GM18526 (cell line): ENCODE measurements around the gene CPLANE1.

Source experiments
- POLR2A ChIP-seq: IDR thresholded peaks from 3 replicates; pipeline ENCODE4 v1.6.1; 2011; ENCODE audit not compliant: insufficient read length; ENCODE audit errors: extremely low read depth

CPLANE1 gene

DNA sequence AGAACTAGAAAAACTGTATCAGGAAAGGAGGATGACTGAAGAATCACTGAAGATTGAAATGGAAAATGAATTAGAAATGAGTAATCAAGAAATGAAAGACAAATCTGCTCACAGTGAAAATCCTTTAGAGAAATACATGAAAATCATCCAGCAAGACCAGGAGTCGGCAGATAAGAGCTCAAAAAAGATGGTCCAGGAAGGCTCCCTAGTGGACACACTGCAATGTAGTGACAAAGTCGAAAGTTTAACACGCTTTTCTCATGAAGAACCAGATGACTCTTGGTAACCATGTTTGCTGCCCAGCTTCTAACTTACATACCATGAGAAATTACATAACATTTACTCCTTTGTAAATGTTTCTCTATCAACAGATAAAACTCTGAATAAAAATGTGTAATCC is 37.1 kb downstream of the CPLANE1 start:
- no peak for TF ChIP-seq POLR2A

DNA sequence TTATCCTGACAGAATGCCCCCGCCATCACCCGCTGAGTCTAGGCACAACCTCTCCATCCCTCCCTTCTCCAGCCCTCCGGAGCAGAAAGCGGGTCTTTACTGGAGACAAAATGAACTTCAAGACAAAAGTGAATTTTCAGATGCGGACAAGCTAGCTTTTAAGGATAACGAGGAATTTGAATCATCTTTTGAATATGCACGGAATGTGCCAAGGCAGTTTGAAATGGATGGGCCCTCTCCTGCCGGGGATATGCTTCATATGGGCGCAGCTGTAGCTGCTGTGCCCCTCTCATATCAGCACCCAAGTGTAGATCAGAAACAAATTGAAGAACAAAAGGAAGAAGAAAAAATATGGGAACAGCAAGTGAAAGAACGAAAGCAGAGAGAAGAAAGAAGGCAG is 37.5 kb downstream of the CPLANE1 start:
- no peak for TF ChIP-seq POLR2A

DNA sequence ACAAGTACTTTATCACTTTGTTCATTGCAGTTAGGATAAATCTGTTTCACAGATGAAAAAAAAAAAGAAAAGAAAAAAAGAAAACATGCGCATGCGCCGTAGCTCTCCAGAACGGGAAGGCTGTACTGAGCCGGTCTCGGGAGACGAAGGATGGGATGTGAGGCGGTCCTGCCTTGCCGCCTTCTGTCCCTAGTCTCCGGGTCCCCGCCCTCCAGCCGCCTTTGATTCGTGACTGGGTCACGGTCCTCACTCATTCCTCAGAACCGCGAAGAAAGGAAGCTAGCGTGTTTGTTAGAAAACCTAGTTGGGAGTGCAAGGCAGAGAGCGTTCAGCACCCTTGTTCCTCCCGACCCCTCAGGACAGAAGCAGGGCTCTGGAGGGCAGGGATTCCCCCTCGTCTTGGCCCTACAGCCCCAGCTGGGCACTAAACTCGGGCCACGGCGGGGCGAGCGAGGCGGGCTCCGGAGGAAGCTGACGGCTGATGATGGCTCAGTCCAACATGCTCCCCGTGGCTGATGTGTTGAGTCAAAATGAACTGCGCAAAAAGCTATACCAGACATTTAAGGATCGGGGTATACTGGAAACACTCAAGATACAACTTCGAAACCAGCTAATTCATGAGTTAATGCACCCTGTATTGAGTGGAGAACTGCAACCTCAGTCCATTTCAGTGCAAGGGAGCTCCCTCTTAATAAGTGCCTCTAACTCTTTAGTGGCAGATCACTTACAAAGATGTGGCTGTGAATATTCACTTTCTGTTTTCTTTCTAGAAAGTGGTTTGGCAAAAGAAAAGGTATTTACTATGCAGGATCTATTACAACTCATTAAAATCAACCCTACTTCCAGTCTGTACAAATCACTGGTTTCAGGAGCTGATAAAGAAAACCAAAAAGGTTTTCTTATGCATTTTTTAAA is 40.0 kb downstream of the CPLANE1 start:
- TF ChIP-seq POLR2A, result no peak

GRCh38 chr5:37207802-37208201 is 41.4 kb downstream of the CPLANE1 start:
- TF ChIP-seq POLR2A, result no peak

DNA sequence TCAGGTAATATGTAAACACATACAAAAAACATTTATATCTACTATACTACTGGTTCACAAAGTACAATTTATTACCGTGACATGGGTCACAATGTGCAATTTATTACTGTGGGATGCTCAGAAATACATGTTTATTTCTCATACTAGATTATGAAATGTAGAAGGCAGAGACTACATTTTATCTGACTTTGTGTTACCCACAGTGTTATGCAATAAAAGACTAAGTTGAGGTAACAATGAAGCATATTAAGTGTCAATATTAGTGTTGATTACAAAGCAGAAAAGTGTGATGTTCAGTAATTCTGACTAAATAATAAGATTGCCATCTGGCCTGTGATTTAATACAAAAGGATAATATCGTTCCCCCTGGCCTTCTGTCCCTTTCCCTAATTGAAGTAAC is 42.4 kb downstream of the CPLANE1 start:
- no peak for TF ChIP-seq POLR2A

- TF ChIP-seq POLR2A, result no peak
Measured at GRCh38 chr5:37198842-37199241, 50.3 kb downstream of the CPLANE1 start.

- no peak for TF ChIP-seq POLR2A
Measured at GRCh38 chr5:37198061-37198460, 51.1 kb downstream of the CPLANE1 start.

- TF ChIP-seq POLR2A, result no peak
Measured at GRCh38 chr5:37197340-37198050, 51.7 kb downstream of the CPLANE1 start.

GRCh38 chr5:37190592-37190991 is 58.6 kb downstream of the CPLANE1 start:
- TF ChIP-seq POLR2A, result no peak

DNA sequence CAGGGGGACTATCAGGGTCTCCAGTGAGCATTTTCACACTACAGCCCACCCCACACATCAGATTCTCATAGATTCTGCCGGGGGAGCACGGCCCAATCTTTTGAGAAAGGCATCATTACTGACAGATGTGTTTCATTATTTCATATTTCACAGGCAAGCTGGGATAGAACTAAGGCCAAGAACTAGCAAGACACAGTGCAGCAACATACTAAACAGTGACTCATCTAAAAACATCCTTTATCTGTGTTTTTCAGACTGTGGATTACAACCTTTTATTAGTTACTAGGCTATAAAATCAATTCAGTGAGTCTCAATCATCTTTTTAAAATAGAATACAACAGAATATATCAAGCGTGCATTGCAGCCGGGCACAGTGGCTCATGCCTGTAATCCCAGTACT is 59.8 kb downstream of the CPLANE1 start:
- no peak for TF ChIP-seq POLR2A

DNA sequence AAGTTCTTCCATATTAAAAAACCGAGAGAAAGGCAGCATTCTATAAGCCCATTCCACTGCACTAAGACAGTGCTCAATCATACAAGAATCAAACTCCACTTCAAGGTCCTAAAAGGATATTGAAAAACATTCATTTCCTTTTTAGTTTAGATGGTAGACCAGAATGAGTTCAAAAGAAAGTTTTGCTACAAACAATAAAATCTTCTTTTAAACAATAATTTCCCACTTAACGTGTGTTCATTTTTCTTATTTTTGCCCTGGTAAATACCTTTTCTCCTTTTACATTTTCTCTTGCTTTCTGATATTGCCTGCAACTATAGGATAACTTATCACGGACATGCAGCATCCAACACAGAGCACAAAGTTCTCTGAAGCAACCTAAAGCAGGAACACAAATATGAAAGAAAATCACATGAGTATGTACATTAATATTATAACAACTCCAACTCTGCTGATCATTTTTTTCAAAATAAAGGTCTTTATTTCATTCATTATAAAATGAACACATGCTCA is 61.7 kb downstream of the CPLANE1 start:
- no peak for TF ChIP-seq POLR2A

DNA sequence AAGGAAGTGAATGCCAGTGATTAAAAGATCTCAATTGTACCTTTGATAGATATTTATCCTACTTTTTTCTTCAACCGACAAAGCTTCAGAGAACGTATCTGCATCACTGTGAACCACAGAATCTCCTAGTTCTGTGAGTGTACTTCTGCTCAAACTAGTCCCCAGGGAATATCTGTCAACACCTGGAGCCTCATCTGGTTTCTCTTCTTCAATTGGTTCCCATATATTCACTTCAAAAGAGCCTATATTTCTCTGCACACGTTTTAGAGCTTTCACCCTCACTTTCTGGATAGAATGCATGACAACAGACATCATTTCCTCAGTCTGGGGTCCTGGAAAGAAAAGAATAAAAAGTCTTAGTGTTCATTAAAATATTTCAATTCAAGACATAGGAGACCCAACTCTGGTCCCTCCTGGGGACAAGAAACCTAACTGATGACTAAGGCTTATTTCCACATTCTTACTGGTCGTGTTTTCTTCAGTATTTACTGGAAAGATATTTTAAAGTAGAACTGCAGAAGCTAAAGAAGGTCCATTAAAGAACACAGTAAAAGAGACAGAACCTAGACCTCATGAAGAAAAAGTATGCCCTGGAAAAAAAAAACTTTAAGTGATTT is 64.3 kb downstream of the CPLANE1 start:
- TF ChIP-seq POLR2A, result no peak

GRCh38 chr5:37182667-37183066 is 66.5 kb downstream of the CPLANE1 start:
- TF ChIP-seq POLR2A, result no peak

DNA sequence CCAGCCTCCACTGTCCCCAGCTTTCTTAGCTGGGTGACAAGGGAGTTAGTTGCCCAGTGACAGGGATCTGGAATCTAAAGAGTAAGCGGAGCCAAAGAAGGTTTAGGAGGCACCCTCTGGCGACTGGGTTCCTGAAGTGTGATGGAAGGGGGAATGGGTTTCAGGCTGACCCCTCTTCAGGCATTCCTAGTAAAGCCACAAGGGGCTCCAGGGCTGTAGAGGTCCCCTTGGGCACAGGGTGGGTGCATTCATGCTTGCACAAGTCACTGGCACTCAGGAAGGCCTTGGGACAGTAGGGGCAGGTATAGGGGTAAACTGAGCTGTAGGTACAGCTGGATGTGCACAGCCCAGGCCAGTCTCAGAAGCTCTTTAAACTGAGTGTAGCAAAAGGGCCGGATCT is 74.2 kb downstream of the CPLANE1 start:
- TF ChIP-seq POLR2A, result no peak

DNA sequence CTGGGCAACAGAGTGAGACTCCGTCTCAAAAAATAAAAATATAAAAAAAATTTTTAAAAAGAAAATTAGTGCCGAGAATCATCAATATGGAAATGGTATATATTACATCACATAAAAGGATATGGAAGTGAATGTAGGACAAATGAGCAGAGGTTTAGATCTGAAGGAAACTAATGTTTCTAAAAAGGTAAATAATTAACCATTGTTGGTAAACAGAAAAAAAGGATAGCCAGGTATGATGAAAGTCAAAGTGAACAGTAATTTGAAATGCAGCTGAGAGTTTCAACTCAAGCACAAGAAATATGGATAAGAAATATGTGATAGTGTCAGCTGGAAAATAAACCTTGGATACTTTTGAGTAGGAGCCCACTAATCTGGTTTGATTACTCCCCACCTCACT is 76.2 kb downstream of the CPLANE1 start:
- no peak for TF ChIP-seq POLR2A

GRCh38 chr5:37170856-37171255 is 78.3 kb downstream of the CPLANE1 start:
- TF ChIP-seq POLR2A, result no peak
